ENCODE measurements around the gene MEAF6. TPM values are rescaled to one million over a fixed set of nuclear protein-coding genes. Genes with fewer than 3 reads are reported as not detected.

Gene MEAF6
- 62.7 and 78.4 TPM in 2 replicates for total RNA-seq

DNA sequence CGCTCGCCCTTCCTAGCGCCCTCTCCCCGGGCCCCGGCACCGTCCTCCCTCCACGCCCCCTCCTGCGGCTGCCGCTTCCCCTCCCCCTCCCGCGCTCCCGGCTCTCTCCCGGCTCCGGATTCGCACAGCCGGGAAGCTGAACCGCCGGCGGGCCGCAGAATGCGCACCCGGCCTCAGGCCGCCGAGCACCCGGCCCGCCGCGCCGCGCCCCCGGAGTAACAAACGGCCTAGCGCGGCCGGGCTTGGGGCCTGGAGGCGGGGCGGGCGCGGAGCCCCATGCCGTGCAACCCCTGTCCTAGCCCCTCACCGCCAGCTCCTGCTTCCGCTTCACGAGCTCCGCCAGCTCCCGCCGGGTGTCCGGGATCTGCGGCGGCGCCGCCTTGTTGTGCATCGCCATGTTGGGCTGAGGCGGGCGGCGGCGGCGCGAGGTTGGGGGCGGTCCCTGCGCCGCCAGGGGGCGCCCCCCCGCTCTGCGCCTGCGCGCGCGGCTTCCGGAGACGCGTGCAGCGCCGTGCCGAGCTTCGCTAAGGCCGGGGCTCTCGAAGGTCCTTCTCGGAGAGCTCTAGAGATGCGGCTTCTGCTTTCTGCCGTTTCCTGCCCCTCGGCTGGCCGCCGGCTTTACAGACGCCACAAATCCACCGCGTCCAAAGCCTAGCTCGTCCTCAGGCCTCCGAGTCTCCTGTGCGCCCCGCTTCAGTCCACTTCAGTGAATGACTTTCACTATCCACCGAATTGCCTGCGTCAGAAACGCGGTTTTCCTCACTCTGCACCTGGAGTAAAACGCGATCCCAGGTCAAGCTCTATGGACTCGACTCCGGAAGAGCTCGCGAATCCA lies at the start of gene MEAF6:
MEAF6 (minus strand) TSS at position 417 of the 835 bp plus-strand sequence; CDS start at position 397, 20 bp downstream.

DNA sequence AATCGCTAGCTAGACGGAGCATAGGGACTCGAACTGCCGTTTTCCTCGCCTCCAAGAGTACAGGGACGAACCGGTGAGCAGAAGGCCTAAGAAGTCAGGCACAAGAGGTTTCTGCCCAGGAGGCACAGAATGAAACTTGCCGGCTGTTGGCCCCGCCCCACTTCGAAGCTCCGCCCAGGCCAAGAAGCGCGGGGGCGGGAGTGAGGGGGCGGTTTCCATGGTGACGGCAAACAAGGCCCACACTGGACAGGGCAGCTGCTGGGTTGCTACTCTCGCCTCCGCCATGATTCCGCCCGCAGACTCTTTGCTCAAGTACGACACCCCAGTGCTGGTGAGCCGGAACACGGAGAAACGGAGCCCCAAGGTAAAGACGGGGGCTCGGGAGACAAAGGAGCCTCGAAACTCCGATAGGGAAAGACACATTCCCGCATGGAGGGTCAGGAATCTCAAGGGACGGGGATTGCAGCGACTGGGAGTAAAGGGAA lies 42.2 kb upstream of the MEAF6 start, which contains the start of gene DNALI1:
DNALI1 (plus strand) TSS at position 229 of the 485 bp plus-strand sequence; CDS start at position 284, 55 bp downstream.

DNA sequence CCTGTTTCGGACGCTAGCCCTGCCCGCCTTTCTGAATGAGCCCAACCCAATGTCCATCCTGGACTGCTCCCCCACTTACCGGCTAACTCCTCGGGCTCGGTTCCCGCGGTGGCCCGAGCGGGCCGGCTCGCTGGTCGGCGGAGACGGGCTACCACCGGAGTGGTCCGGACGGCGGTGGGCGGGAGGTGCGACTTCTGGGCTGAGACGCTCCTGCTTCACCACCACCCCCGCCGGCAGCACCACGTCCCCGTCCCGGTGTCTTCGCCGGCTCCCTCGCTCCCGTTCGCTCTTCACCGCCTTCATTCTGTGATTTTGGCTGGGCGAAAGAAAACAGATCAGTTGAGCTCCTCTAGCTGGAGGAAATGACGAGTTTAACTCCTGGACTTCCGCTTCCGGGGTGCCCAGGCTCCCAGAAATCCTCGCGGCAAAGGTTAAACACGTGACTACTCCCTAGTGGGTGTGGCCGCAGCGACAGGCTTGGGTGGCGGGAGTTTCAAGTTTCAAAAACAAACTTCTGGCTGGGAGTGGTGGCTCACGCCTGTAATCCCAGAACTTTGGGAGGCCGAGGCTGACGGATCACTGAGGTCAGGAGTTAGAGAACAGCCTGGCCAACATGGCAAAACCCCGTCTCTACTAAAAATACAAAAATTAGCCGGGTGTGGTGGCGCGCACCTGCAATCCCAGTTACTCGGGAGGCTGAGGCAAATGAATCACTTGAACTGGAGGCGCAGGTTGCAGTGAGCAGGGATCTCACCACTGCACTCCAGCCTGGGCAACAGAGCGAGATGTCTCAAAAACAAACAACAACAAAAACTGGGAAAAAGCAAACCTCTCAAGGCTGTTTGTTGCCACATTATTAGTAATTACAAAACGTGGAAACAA lies 39.6 kb upstream of the MEAF6 start, which contains the start of gene SNIP1:
SNIP1 (minus strand) TSS at position 367 of the 882 bp plus-strand sequence; CDS start at position 303, 64 bp downstream.

DNA sequence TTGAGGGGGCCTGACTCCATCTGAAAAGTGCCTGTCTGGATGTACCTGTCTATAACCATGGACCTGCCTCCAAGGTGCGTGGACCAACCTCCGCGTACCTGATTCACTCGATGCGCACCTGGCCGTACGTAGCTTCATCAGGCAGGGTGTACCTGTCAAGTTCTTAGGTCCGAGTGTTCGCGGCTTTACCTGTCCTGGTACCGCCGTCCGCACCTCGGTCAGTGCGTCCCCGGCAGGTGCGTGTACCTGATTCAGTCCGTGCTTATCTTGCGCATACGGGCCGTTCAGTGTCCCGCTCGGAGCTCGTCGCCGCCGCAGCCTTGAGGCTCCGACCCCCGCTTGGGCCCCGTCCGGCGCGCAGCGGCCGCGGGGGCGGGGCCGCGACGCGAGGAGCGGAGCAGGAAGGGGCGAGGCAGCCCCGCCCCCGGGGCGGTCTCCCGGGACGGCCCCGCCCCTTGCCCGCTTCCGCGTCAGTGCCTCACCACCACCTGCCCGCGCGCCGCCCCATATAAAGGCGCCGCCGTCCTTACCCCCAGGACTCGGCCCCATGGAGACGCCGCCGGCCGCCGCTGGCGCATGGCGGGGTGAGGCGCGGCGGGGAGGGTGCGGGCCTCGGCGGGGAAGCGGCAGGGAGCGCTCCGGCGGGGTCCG lies 40.4 kb downstream of the MEAF6 start, which contains the start of gene ZC3H12A:
ZC3H12A (plus strand) TSS at position 535 of the 651 bp plus-strand sequence. CDS start 917 bp downstream, outside the sequence.

Other genes with a start within 250 kb of the MEAF6 start
- 6.1 and 10.4 TPM in 2 replicates for gene ZC3H12A, start 40.2 kb downstream of the MEAF6 start, total RNA-seq
- gene SNIP1, start 39.5 kb upstream of the MEAF6 start, total RNA-seq: 10.7 and 12.7 TPM in 2 replicates
- gene DNALI1, start 42.2 kb upstream of the MEAF6 start, total RNA-seq: 2.0 and 5.0 TPM in 2 replicates
- gene GNL2, start 81.2 kb upstream of the MEAF6 start, total RNA-seq: 69.3 and 77.8 TPM in 2 replicates
- under 0.01 TPM in 1 of 2 replicates, not detected in the other for gene RSPO1, start 120.1 kb upstream of the MEAF6 start, total RNA-seq
- gene CDCA8, start 177.8 kb upstream of the MEAF6 start, total RNA-seq: 1.4 and 24.2 TPM in 2 replicates

All from regular cardiac myocyte (primary cell).